GM21528 (cell line): ENCODE results near the gene RB1.
"Not testable (repeated sequence)": the region's sequence is repeated elsewhere in the genome, so short reads cannot be mapped to it uniquely, and the experiment has no call there.

ENCODE experiments used
- ATAC-seq: cut with Tn5 transposase; IDR thresholded peaks from one replicate; pipeline ENCODE4 v1.9.1; 2021; ENCODE audit warnings: mild to moderate bottlenecking, moderate library complexity; ENCODE audit not compliant: unreplicated experiment, low FRiP score

The RB1 gene

GRCh38 chr13:48403151-48403631 lies 99.6 kb downstream of the RB1 start:
- ATAC-seq: peak; percentile 77

GRCh38 chr13:48403913-48404312 lies 100.4 kb downstream of the RB1 start:
- no peak for ATAC-seq

- no peak for ATAC-seq
These were observed 101.4 kb downstream of the RB1 start for GRCh38 chr13:48404952-48405351.

GRCh38 chr13:48405875-48406274 lies 102.3 kb downstream of the RB1 start:
- ATAC-seq: no peak

GRCh38 chr13:48410199-48410598 lies 106.6 kb downstream of the RB1 start:
- ATAC-seq: no peak

- no peak for ATAC-seq
These were observed 107.7 kb downstream of the RB1 start for GRCh38 chr13:48411147-48411794.

GRCh38 chr13:48411841-48412531 lies 108.4 kb downstream of the RB1 start:
- no peak for ATAC-seq

- no peak for ATAC-seq
These were observed 109.4 kb downstream of the RB1 start, which contains the start of gene LPAR6 for GRCh38 chr13:48412881-48413351. Gene LPAR6, minus strand, starts transcription at chr13:48413113. Its CDS starts 690 bp downstream, at chr13:48412423.

GRCh38 chr13:48414501-48414900 lies 111.0 kb downstream of the RB1 start:
- no peak for ATAC-seq

- ATAC-seq: no peak
These were observed 112.0 kb downstream of the RB1 start for GRCh38 chr13:48415516-48415915.

- not testable (repeated sequence) for ATAC-seq
These were observed 118.5 kb downstream of the RB1 start for GRCh38 chr13:48422003-48422402.

- no peak for ATAC-seq
These were observed 120.7 kb downstream of the RB1 start for GRCh38 chr13:48424212-48424611.

- ATAC-seq: no peak
These were observed 122.5 kb downstream of the RB1 start for GRCh38 chr13:48426052-48426451.

GRCh38 chr13:48426755-48427298 lies 123.3 kb downstream of the RB1 start:
- ATAC-seq: not testable (repeated sequence)

GRCh38 chr13:48429036-48429435 lies 125.5 kb downstream of the RB1 start:
- ATAC-seq: no peak

GRCh38 chr13:48429886-48430285 lies 126.3 kb downstream of the RB1 start:
- no peak for ATAC-seq

- ATAC-seq: no peak
These were observed 127.9 kb downstream of the RB1 start for GRCh38 chr13:48431431-48431830.

- ATAC-seq: no peak
These were observed 128.6 kb downstream of the RB1 start for GRCh38 chr13:48431987-48432615.

GRCh38 chr13:48434200-48434599 lies 130.6 kb downstream of the RB1 start:
- no peak for ATAC-seq

- no peak for ATAC-seq
These were observed 133.2 kb downstream of the RB1 start for GRCh38 chr13:48436661-48437288.

GRCh38 chr13:48437371-48437770 lies 133.8 kb downstream of the RB1 start:
- ATAC-seq: no peak
